GM19351 (cell line): ENCODE data around the gene SHFL.
A peak's percentile ranks its signal among the peaks of the same experiment; 100 is the strongest.

Experiments
- ATAC-seq: cut with Tn5 transposase; IDR thresholded peaks from one replicate; pipeline ENCODE4 v1.9.1; 2021; ENCODE audit warnings: mild to moderate bottlenecking, moderate library complexity; ENCODE audit not compliant: unreplicated experiment

The SHFL gene

GRCh38 chr19:10085641-10086590 lies at the start of gene SHFL:
TSS of gene SHFL (plus strand) at chr19:10086317. CDS start at chr19:10086428, 111 bp downstream.
- peak; percentile 86 for ATAC-seq

- no peak for ATAC-seq
These were observed 49.5 kb upstream of the SHFL start for GRCh38 chr19:10036601-10037071.

- ATAC-seq: no peak
These were observed 48.8 kb upstream of the SHFL start for GRCh38 chr19:10037367-10037766.

- ATAC-seq: no peak
These were observed 48.3 kb upstream of the SHFL start for GRCh38 chr19:10037809-10038208.

GRCh38 chr19:10043286-10043927 lies 42.7 kb upstream of the SHFL start:
- ATAC-seq: no peak

- ATAC-seq: no peak
These were observed 41.7 kb upstream of the SHFL start for GRCh38 chr19:10044390-10044789.

GRCh38 chr19:10045371-10045770 lies 40.7 kb upstream of the SHFL start:
- no peak for ATAC-seq

- no peak for ATAC-seq
These were observed 36.5 kb upstream of the SHFL start for GRCh38 chr19:10049626-10050025.

GRCh38 chr19:10052602-10053360 lies 33.3 kb upstream of the SHFL start:
- no peak for ATAC-seq

GRCh38 chr19:10061717-10062310 lies 24.3 kb upstream of the SHFL start:
- no peak for ATAC-seq

- no peak for ATAC-seq
These were observed 17.9 kb upstream of the SHFL start for GRCh38 chr19:10068205-10068604.

- no peak for ATAC-seq
These were observed 17.1 kb upstream of the SHFL start for GRCh38 chr19:10069046-10069445.

GRCh38 chr19:10070730-10071446 lies 15.2 kb upstream of the SHFL start:
- ATAC-seq: no peak

- no peak for ATAC-seq
These were observed 12.0 kb upstream of the SHFL start for GRCh38 chr19:10074153-10074552.

GRCh38 chr19:10076535-10076934 lies 9.6 kb upstream of the SHFL start:
- no peak for ATAC-seq

GRCh38 chr19:10078329-10078728 lies 7.8 kb upstream of the SHFL start:
- no peak for ATAC-seq

- no peak for ATAC-seq
These were observed 7.1 kb upstream of the SHFL start for GRCh38 chr19:10079031-10079453.

- no peak for ATAC-seq
These were observed 2.2 kb upstream of the SHFL start for GRCh38 chr19:10083911-10084310.

- no peak for ATAC-seq
These were observed 1.3 kb upstream of the SHFL start for GRCh38 chr19:10084803-10085202.

GRCh38 chr19:10086591-10087192 lies 575 bp downstream of the SHFL start:
- ATAC-seq: no peak
